Neutrophil (primary cell): Measurements from ENCODE around the gene RPP30.

ENCODE experiments used
- H3K27ac ChIP-seq: fragments of 200-600 bp; sonication (generic); 2 replicates; pipeline ENCODE4 v1.5.1; 2016; ENCODE audit warnings: mild to moderate bottlenecking, moderate library complexity
- H3K27me3 ChIP-seq: fragments of 200-600 bp; sonication (generic); 2 replicates; pipeline ENCODE4 v1.6.0; 2016; ENCODE audit warnings: mild to moderate bottlenecking
- H3K36me3 ChIP-seq: fragments of 200-600 bp; sonication (generic); 2 replicates; pipeline ENCODE4 v1.5.1; 2017
- H3K4me1 ChIP-seq, 2 experiments: fragments of 200-600 bp in 1 of 2; sonication (generic) in 1 of 2; 1 replicate in 1 of 2; 2 replicates in 1 of 2; pipeline versions ENCODE4 v1.5.1 to v1.6.1; 2013 to 2016; ENCODE audit warnings: low read depth in 1 of 2, low read length in 1 of 2, mild to moderate bottlenecking in 1 of 2, moderate library complexity in 1 of 2; ENCODE audit not compliant: control insufficient read depth in 1 of 2, insufficient read depth in 1 of 2
- H3K4me3 ChIP-seq, 2 experiments: fragments of 200-600 bp in 1 of 2; sonication (generic) in 1 of 2; 1 replicate in 1 of 2; 2 replicates in 1 of 2; pipeline ENCODE4 v1.5.1; 2013 to 2016; ENCODE audit warnings: low read depth in 1 of 2, low read length in 1 of 2, mild to moderate bottlenecking in 1 of 2, moderate library complexity in 1 of 2
- H3K9me3 ChIP-seq: fragments of 200-600 bp; sonication (generic); 2 replicates; pipeline ENCODE4 v1.5.1; 2016
- CTCF ChIP-seq: fragments of 200-600 bp; sonication (generic); IDR thresholded peaks from 2 replicates; pipeline ENCODE4 v1.5.1; 2016; ENCODE audit warnings: antibody characterized with exemption

Gene RPP30

GRCh38 chr10:90842725-90843124 is 29.0 kb upstream of the RPP30 start:
- Histone ChIP-seq H3K27ac (no peak overlapping the region), H3K27me3 (peaks cover 4% of the 10 kb centered on the region), H3K4me1 (no peaks in the 10 kb centered on the region), H3K9me3 (no peaks in the 10 kb centered on the region), H3K4me3 (no peak overlapping the region), H3K36me3 (no peaks in the 10 kb centered on the region)
- TF ChIP-seq CTCF: no peak

- Histone ChIP-seq H3K36me3 (no peaks in the 10 kb centered on the region), H3K9me3 (no peaks in the 10 kb centered on the region), H3K4me1 (no peaks in the 10 kb centered on the region), H3K27me3 (peaks cover 4% of the 10 kb centered on the region), H3K4me3 (no peak overlapping the region), H3K27ac (no peak overlapping the region)
- TF ChIP-seq CTCF: no peak
These were observed 26.0 kb upstream of the RPP30 start for GRCh38 chr10:90845726-90846125.

- TF ChIP-seq CTCF: no peak
- Histone ChIP-seq H3K27me3 (peaks cover 4% of the 10 kb centered on the region), H3K4me1 (no peaks in the 10 kb centered on the region), H3K27ac (no peak overlapping the region), H3K4me3 (no peak overlapping the region), H3K36me3 (no peaks in the 10 kb centered on the region), H3K9me3 (no peaks in the 10 kb centered on the region)
These were observed 25.0 kb upstream of the RPP30 start for GRCh38 chr10:90846746-90847145.

- Histone ChIP-seq H3K36me3 (no peaks in the 10 kb centered on the region), H3K27me3 (peaks cover 4% of the 10 kb centered on the region), H3K4me3 (no peak overlapping the region), H3K9me3 (no peaks in the 10 kb centered on the region), H3K27ac (no peak overlapping the region), H3K4me1 (no peaks in the 10 kb centered on the region)
- TF ChIP-seq CTCF: no peak
These were observed 24.3 kb upstream of the RPP30 start for GRCh38 chr10:90847436-90847835.

- no peak for TF ChIP-seq CTCF
These were observed 21.6 kb upstream of the RPP30 start for GRCh38 chr10:90849956-90850749.

More at GRCh38 chr10:90849956-90850749, 21.6 kb upstream of the RPP30 start:
- H3K27me3 ChIP-seq: peaks cover 24% of the 10 kb centered on the region
- no peaks in the 10 kb centered on the region for H3K4me1 ChIP-seq
- H3K36me3 ChIP-seq: no peaks in the 10 kb centered on the region
- H3K27ac ChIP-seq: no peak overlapping the region
- no peak overlapping the region for H3K4me3 ChIP-seq
- H3K9me3 ChIP-seq: no peaks in the 10 kb centered on the region
